GM19035 (cell line): ENCODE results near the gene TMEM158.

Experiments
- ATAC-seq: cut with Tn5 transposase; IDR thresholded peaks from one replicate; pipeline ENCODE4 v1.9.1; 2021; ENCODE audit not compliant: unreplicated experiment

TMEM158 gene

GRCh38 chr3:45226206-45226915 lies at the start of gene TMEM158:
Gene TMEM158 (minus strand): TSS chr3:45226287. CDS start chr3:45226027, 260 bp downstream.
- ATAC-seq = peak; percentile 74

- ATAC-seq = no peak
Measured at GRCh38 chr3:45275006-45275704, 49.1 kb upstream of the TMEM158 start.

GRCh38 chr3:45273681-45274515 lies 47.8 kb upstream of the TMEM158 start:
- no peak for ATAC-seq

- ATAC-seq = no peak
Measured at GRCh38 chr3:45272828-45273470, 46.9 kb upstream of the TMEM158 start.

- no peak for ATAC-seq
Measured at GRCh38 chr3:45272032-45272810, 46.1 kb upstream of the TMEM158 start.

- no peak for ATAC-seq
Measured at GRCh38 chr3:45269952-45270351, 43.9 kb upstream of the TMEM158 start.

GRCh38 chr3:45267097-45267496 lies 41.0 kb upstream of the TMEM158 start:
- no peak for ATAC-seq

GRCh38 chr3:45261333-45262110 lies 35.4 kb upstream of the TMEM158 start:
- ATAC-seq = no peak

GRCh38 chr3:45259133-45259532 lies 33.0 kb upstream of the TMEM158 start:
- no peak for ATAC-seq

- ATAC-seq = no peak
Measured at GRCh38 chr3:45258317-45258716, 32.2 kb upstream of the TMEM158 start.

GRCh38 chr3:45253316-45253715 lies 27.2 kb upstream of the TMEM158 start:
- ATAC-seq = no peak

- ATAC-seq = no peak
Measured at GRCh38 chr3:45252826-45253225, 26.7 kb upstream of the TMEM158 start.

- ATAC-seq = no peak
Measured at GRCh38 chr3:45249391-45249790, 23.3 kb upstream of the TMEM158 start.

GRCh38 chr3:45246241-45246640 lies 20.2 kb upstream of the TMEM158 start:
- no peak for ATAC-seq

- ATAC-seq = no peak
Measured at GRCh38 chr3:45244356-45244755, 18.3 kb upstream of the TMEM158 start.

- no peak for ATAC-seq
Measured at GRCh38 chr3:45241206-45241605, 15.1 kb upstream of the TMEM158 start.

GRCh38 chr3:45240292-45240691 lies 14.2 kb upstream of the TMEM158 start:
- ATAC-seq = no peak

- no peak for ATAC-seq
Measured at GRCh38 chr3:45239254-45239653, 13.2 kb upstream of the TMEM158 start.

- no peak for ATAC-seq
Measured at GRCh38 chr3:45236964-45237363, 10.9 kb upstream of the TMEM158 start.

- ATAC-seq = no peak
Measured at GRCh38 chr3:45235409-45235808, 9.3 kb upstream of the TMEM158 start.
